ENCODE results near the gene XYLB. TPM values are rescaled to one million over a fixed set of nuclear protein-coding genes. Genes with fewer than 3 reads are reported as not detected.

XYLB gene
- total RNA-seq, 6 experiments from 2014 or later, result 26.2 to 48.3 (median 36.6) TPM

DNA sequence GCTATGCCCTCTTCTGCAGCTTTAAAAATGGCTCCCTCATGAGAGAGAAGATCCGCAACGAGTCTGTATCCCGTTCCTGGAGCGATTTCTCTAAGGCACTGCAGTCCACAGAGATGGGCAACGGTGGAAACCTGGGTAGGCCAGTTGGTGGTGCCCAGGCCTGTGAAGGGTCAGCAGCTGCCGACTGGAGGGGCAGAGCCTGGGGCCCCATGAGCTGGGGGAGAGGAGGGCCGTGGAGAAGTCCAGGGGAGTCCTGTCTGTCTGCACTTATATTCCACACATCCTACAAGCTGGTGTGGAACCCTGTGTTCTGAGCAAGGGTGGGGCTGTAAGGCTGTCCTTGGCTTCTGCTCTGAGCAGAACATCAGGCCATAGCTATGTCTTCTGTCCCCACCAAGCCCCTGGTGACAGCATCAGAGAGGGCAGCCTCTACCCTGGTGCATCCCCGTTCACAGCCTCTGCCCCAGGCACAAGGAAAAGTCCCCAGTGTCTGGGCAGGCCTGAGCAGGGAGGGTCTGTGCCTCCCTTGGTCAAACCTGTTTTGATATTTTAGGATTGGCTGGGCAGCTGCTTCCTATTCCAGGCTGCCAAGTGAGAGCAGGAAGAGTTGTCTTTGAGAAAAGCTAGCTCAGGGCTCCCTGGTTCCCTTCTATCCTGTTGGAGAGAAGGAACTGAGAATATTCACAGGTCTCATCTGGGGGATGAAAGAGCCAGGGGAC lies 29.7 kb downstream of the XYLB start:
- 90% methylated on average over 2 of the region's 8 CpGs for WGBS (ENCODE audit: insufficient coverage, low coverage, low lambda C conversion rate, missing lambda C conversion rate)
- Histone ChIP-seq H3K27me3 (no peaks in the 10 kb centered on the region), H3K27ac (no peak overlapping the region), H3K9me3 (no peaks in the 10 kb centered on the region), H3K36me3 (peaks cover 0 to 97% (median 52%) of the 10 kb centered on the region in 4 donors), H3K4me1 (no peaks in the 10 kb centered on the region), H3K4me3 (no peak overlapping the region)
- no peak for TF ChIP-seq POLR2A (IDR thresholded peaks at IDR 0.05)
- TF ChIP-seq, protein P1, sequence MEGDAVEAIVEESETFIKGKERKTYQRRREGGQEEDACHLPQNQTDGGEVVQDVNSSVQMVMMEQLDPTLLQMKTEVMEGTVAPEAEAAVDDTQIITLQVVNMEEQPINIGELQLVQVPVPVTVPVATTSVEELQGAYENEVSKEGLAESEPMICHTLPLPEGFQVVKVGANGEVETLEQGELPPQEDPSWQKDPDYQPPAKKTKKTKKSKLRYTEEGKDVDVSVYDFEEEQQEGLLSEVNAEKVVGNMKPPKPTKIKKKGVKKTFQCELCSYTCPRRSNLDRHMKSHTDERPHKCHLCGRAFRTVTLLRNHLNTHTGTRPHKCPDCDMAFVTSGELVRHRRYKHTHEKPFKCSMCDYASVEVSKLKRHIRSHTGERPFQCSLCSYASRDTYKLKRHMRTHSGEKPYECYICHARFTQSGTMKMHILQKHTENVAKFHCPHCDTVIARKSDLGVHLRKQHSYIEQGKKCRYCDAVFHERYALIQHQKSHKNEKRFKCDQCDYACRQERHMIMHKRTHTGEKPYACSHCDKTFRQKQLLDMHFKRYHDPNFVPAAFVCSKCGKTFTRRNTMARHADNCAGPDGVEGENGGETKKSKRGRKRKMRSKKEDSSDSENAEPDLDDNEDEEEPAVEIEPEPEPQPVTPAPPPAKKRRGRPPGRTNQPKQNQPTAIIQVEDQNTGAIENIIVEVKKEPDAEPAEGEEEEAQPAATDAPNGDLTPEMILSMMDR (IDR thresholded peaks at IDR 0.05), result no peak
- DNase-seq, result peak in 1 of 3 donors; percentile 23
- intact Hi-C loops (cut with DNase I), result no loop called here
- ATAC-seq, result peak in 1 of 4 donors; percentile 6

DNA sequence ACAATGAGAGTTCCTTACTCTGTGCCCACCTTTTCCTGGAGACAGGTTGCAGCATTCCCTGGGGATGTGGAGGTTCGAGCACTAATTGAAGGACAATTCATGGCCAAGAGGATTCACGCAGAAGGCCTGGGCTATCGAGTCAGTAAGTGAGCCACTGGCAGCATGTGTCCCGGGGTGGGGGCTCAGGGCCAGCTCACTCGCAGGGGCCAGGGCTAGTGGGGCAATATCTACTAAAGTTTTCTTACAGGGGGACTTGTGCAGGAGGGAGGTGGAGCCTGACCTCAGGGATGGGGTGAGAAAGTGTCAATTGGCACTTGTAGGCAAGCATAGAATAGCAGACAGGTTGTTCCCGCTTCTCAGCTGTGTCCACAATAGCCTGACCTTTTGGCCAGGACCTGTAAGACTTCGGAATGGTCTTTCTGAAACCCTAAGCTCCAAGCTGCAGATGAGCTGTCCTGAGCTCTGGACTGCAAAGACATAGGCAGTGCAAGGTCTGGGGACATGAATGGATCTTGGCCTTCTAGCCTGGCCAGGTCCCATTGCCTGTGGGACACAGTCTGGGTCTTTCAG lies 32.7 kb downstream of the XYLB start:
- intact Hi-C loops (cut with DNase I), result no loop called here
- Histone ChIP-seq H3K27me3 (no peaks in the 10 kb centered on the region), H3K4me1 (no peaks in the 10 kb centered on the region), H3K27ac (no peak overlapping the region), H3K36me3 (peaks cover 0 to 81% (median 38%) of the 10 kb centered on the region in 4 donors), H3K9me3 (no peaks in the 10 kb centered on the region), H3K4me3 (no peak overlapping the region)
- 100% methylated on average over 3 of the region's 7 CpGs for WGBS (ENCODE audit: insufficient coverage, low coverage, low lambda C conversion rate, missing lambda C conversion rate)
- ATAC-seq, result peak in 1 of 4 donors; percentile 9
- DNase-seq, result peak in 1 of 3 donors; percentile 32
- no peak for TF ChIP-seq POLR2A (IDR thresholded peaks at IDR 0.05)
- TF ChIP-seq, protein P1 (IDR thresholded peaks at IDR 0.05), result no peak

DNA sequence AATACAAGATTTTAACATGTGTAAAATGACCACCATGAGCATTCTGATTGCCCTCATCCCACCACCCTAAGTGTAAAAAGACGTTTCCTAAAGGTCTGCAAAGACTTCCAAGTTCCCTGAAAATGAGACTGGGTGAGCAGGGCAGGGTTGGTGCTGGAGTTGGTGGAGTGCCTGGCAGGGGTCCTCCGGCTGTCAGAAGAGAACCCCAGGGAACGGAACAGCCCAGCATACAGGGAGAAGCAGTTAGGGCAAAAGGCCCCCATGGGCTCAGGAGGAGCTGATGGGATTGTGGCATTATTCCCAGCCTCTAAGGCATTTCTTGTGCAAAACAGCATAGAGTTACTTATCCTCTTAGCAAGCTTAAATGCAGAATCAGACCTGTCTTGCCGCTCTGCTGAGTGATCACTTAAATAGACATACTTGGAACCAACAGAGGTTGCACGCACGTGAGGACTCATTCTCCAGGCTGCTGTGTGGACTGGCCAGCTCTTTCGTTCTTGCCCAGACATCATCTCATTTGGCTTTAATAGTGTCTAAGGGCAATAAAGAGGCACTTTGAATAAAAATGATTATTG lies 36.0 kb downstream of the XYLB start:
- peak in 1 of 3 donors; percentile 33 for DNase-seq
- no peak for ATAC-seq
- Histone ChIP-seq H3K27ac (no peak overlapping the region), H3K36me3 (peaks cover 0 to 65% (median 20%) of the 10 kb centered on the region in 4 donors), H3K4me1 (peaks cover 0 to 6% (median 3%) of the 10 kb centered on the region in 4 donors), H3K9me3 (no peaks in the 10 kb centered on the region), H3K27me3 (no peaks in the 10 kb centered on the region), H3K4me3 (no peak overlapping the region)
- WGBS (ENCODE audit: insufficient coverage, low coverage, low lambda C conversion rate, missing lambda C conversion rate), result 91% methylated on average over 7 of the region's 7 CpGs
- no peak for TF ChIP-seq POLR2A (IDR thresholded peaks at IDR 0.05)
- TF ChIP-seq, protein P1 (IDR thresholded peaks at IDR 0.05), result no peak
- intact Hi-C loops (cut with DNase I), result no loop called here

DNA sequence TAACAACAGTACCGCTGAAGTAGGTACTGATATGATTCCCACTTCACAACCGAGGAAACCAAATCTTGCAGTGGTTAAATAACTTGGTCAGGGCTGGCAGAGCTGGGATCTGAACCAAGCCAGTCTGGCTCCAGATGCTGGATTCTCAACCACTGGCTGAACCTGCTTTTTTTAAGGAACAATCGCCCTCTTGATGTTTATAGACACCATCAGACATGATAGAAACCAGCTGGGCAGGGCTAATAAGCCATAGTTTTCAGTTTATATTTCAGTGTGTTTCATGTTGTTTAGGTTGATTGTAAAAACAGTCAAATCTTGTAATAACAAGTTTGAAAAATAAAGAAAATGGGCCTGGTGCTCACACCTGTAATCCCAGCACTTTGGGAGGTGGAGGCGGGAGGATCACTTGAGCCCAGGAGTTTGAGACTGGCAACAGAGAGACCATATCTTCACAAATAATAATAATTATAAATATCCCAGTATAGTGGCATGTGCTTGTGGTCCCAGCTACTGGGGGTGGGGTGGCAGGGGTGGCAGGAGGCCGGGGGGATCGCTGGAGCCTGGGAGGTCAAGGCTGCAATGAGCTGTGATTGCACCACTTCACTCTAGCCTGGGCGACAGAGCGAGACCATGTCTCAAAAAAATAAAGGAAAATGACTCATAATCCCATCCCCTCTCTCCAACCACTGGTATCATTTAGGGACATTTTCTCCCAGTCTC lies 36.7 kb downstream of the XYLB start:
- ATAC-seq (no peak), DNase-seq (peak in 1 of 3 donors; percentile 19)
- TF ChIP-seq, protein P1 (IDR thresholded peaks at IDR 0.05), result no peak
- TF ChIP-seq POLR2A (IDR thresholded peaks at IDR 0.05), result no peak
- Histone ChIP-seq H3K27me3 (no peaks in the 10 kb centered on the region), H3K27ac (no peak overlapping the region), H3K9me3 (no peaks in the 10 kb centered on the region), H3K4me1 (peaks cover 0 to 12% (median 6%) of the 10 kb centered on the region in 4 donors), H3K36me3 (peaks cover 0 to 58% (median 17%) of the 10 kb centered on the region in 4 donors), H3K4me3 (no peak overlapping the region)
- intact Hi-C loops (cut with DNase I), result no loop called here
- 87% methylated on average over 6 of the region's 8 CpGs for WGBS (ENCODE audit: insufficient coverage, low coverage, low lambda C conversion rate, missing lambda C conversion rate)

Measured in right lobe of liver (tissue), 6 donors.